Hepatocyte (in vitro differentiated cells): ENCODE measurements around the gene FAM78A. TPM values are rescaled to one million over a fixed set of nuclear protein-coding genes. Genes with fewer than 3 reads are reported as not detected.

Experiments used
- DNase-seq: peaks from one replicate; pipeline ENCODE4 v3.0.0-alpha.2; 2016; ENCODE audit warnings: low spot score
- H2AFZ ChIP-seq: fragments of 200-600 bp; sonication (generic); 2 replicates; pipeline ENCODE4 v1.6.0; 2016; ENCODE audit warnings: antibody characterized with exemption, mild to moderate bottlenecking
- H3K27ac ChIP-seq: fragments of 200-600 bp; sonication (generic); 2 replicates; pipeline ENCODE4 v1.5.1; 2016; ENCODE audit warnings: mild to moderate bottlenecking
- H3K27me3 ChIP-seq: fragments of 200-600 bp; sonication (generic); 2 replicates; pipeline ENCODE4 v1.6.1; 2016
- H3K36me3 ChIP-seq: fragments of 200-600 bp; sonication (generic); replicated peaks from 2 replicates; pipeline ENCODE4 v1.5.1; 2016; ENCODE audit warnings: low read depth; ENCODE audit not compliant: insufficient read depth
- H3K4me1 ChIP-seq: fragments of 200-600 bp; sonication (generic); 2 replicates; pipeline ENCODE4 v1.5.1; 2016; ENCODE audit warnings: mild to moderate bottlenecking, moderate library complexity; ENCODE audit not compliant: insufficient read depth
- H3K4me2 ChIP-seq: fragments of 200-600 bp; sonication (generic); 2 replicates; pipeline ENCODE4 v1.6.0; 2016
- H3K4me3 ChIP-seq: fragments of 200-600 bp; sonication (generic); 2 replicates; pipeline ENCODE4 v1.5.1; 2016; ENCODE audit warnings: mild to moderate bottlenecking
- H3K79me2 ChIP-seq: fragments of 200-600 bp; sonication (generic); 2 replicates; pipeline ENCODE4 v1.6.0; 2017; ENCODE audit warnings: mild to moderate bottlenecking
- H3K9me2 ChIP-seq: fragments of 200-600 bp; sonication (generic); replicated peaks from 2 replicates; pipeline ENCODE4 v1.6.0; 2017; ENCODE audit warnings: mild to moderate bottlenecking; ENCODE audit not compliant: insufficient read depth
- H3K9me3 ChIP-seq: fragments of 200-600 bp; sonication (generic); 2 replicates; pipeline ENCODE4 v1.5.1; 2016; ENCODE audit warnings: low read depth, mild to moderate bottlenecking
- H4K20me1 ChIP-seq: fragments of 200-600 bp; sonication (generic); 2 replicates; pipeline ENCODE4 v1.6.0; 2016; ENCODE audit warnings: mild to moderate bottlenecking; ENCODE audit not compliant: insufficient read depth, poor library complexity, severe bottlenecking
- CTCF ChIP-seq: fragments of 200-600 bp; sonication (generic); IDR thresholded peaks from 2 replicates; pipeline ENCODE4 v1.5.1; 2016; ENCODE audit warnings: antibody characterized with exemption, mild to moderate bottlenecking; ENCODE audit not compliant: poor library complexity
- EZH2 ChIP-seq: fragments of 200-600 bp; sonication (generic); IDR thresholded peaks from 2 replicates; pipeline ENCODE4 v1.6.1; 2016; ENCODE audit warnings: antibody characterized with exemption, mild to moderate bottlenecking, borderline replicate concordance
- EZH2phosphoT487 ChIP-seq: fragments of 200-600 bp; sonication (generic); IDR thresholded peaks from one replicate; pipeline ENCODE4 v1.6.1; 2018; ENCODE audit warnings: antibody characterized with exemption, mild to moderate bottlenecking, low read depth, moderate library complexity; ENCODE audit not compliant: unreplicated experiment, severe bottlenecking
- WGBS: methylation state at CpG from one replicate; pipeline ENCODE4 v1.1.6; 2016; ENCODE audit warnings: low lambda C conversion rate; ENCODE audit errors: missing lambda C conversion rate; 5-methylcytosine and 5-hydroxymethylcytosine counted together
- polyA plus RNA-seq: library from polyadenylated mRNA; unstranded; fragments of >200 nt; fragmentation: Nextera tagmentation; extraction: Ambion mirVana; gene quantifications from 2 replicates; pipeline ENCODE4 v1.2.1, GENCODE V29; 2016
- total RNA-seq: library from RNA; depleted of rRNA; stranded (reverse); fragments of >200 nt; gene quantifications from 2 replicates; pipeline ENCODE4 v1.2.3, GENCODE V29; 2014

Gene FAM78A
- total and polyA plus RNA-seq, 2 experiments from 2014 or later: 0.27 TPM; not detected in 1

GRCh38 chr9:131281119-131281965 lies 5.0 kb upstream of the FAM78A start:
- peaks cover 39% of the 10 kb centered on the region for H3K27me3 ChIP-seq
- no peaks in the 10 kb centered on the region for H3K9me2 ChIP-seq
- H3K4me2 ChIP-seq: no peak overlapping the region
- no peak overlapping the region for H3K4me3 ChIP-seq
- H4K20me1 ChIP-seq: no peaks in the 10 kb centered on the region
- no peak overlapping the region for H2AFZ ChIP-seq
- WGBS: 84% methylated on average over 17 of the region's 17 CpGs
- H3K27ac ChIP-seq: no peak overlapping the region
- H3K9me3 ChIP-seq: no peaks in the 10 kb centered on the region
- H3K4me1 ChIP-seq: peaks cover 1% of the 10 kb centered on the region
- no peaks in the 10 kb centered on the region for H3K79me2 ChIP-seq
- TF ChIP-seq CTCF (no peak), EZH2phosphoT487 (no peak), EZH2 (no peak)
- no peak for DNase-seq
- H3K36me3 ChIP-seq: no peaks in the 10 kb centered on the region

DNA sequence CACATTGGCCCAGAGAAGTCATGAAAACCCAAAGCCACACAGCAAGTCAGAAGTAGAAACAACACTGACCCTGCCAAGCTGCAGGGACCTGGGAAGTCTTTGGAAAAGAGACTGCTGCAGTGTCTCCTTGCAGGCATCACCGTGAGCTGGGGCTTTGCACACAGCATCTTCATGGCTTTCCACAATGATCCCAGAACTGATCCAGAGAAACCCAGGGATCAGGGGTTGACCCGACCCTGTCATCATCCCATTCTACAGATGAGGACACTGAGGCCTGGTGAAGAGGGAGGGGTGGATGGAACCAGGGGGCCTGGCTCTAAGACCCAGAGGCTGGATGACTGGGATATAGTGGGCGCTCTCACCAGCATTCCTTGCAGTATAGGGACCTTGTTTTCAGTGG lies 4.3 kb upstream of the FAM78A start:
- H3K27me3 ChIP-seq: peaks cover 45% of the 10 kb centered on the region
- 74% methylated on average over 3 of the region's 3 CpGs for WGBS
- no peaks in the 10 kb centered on the region for H4K20me1 ChIP-seq
- H3K4me1 ChIP-seq: peaks cover 4% of the 10 kb centered on the region
- H3K27ac ChIP-seq: no peak overlapping the region
- no peaks in the 10 kb centered on the region for H3K36me3 ChIP-seq
- H2AFZ ChIP-seq: no peak overlapping the region
- H3K4me2 ChIP-seq: no peak overlapping the region
- H3K4me3 ChIP-seq: no peak overlapping the region
- TF ChIP-seq CTCF (no peak), EZH2 (no peak), EZH2phosphoT487 (no peak)
- no peaks in the 10 kb centered on the region for H3K9me3 ChIP-seq
- no peaks in the 10 kb centered on the region for H3K79me2 ChIP-seq
- DNase-seq: no peak
- H3K9me2 ChIP-seq: no peaks in the 10 kb centered on the region

- 91% methylated on average over 18 of the region's 19 CpGs for WGBS
- no peaks in the 10 kb centered on the region for H3K9me2 ChIP-seq
- H3K27me3 ChIP-seq: peaks cover 52% of the 10 kb centered on the region
- H3K4me3 ChIP-seq: no peak overlapping the region
- peaks cover 4% of the 10 kb centered on the region for H3K4me1 ChIP-seq
- no peaks in the 10 kb centered on the region for H4K20me1 ChIP-seq
- no peak for DNase-seq
- no peaks in the 10 kb centered on the region for H3K9me3 ChIP-seq
- H2AFZ ChIP-seq: no peak overlapping the region
- no peak for TF ChIP-seq CTCF
- TF ChIP-seq EZH2phosphoT487: no peak
- no peak for TF ChIP-seq EZH2
- H3K4me2 ChIP-seq: no peak overlapping the region
- no peak overlapping the region for H3K27ac ChIP-seq
- H3K36me3 ChIP-seq: no peaks in the 10 kb centered on the region
- no peaks in the 10 kb centered on the region for H3K79me2 ChIP-seq
Observed at GRCh38 chr9:131279863-131280570, 3.7 kb upstream of the FAM78A start.
